ENCODE data around the gene LRRC71.

LRRC71 gene

DNA sequence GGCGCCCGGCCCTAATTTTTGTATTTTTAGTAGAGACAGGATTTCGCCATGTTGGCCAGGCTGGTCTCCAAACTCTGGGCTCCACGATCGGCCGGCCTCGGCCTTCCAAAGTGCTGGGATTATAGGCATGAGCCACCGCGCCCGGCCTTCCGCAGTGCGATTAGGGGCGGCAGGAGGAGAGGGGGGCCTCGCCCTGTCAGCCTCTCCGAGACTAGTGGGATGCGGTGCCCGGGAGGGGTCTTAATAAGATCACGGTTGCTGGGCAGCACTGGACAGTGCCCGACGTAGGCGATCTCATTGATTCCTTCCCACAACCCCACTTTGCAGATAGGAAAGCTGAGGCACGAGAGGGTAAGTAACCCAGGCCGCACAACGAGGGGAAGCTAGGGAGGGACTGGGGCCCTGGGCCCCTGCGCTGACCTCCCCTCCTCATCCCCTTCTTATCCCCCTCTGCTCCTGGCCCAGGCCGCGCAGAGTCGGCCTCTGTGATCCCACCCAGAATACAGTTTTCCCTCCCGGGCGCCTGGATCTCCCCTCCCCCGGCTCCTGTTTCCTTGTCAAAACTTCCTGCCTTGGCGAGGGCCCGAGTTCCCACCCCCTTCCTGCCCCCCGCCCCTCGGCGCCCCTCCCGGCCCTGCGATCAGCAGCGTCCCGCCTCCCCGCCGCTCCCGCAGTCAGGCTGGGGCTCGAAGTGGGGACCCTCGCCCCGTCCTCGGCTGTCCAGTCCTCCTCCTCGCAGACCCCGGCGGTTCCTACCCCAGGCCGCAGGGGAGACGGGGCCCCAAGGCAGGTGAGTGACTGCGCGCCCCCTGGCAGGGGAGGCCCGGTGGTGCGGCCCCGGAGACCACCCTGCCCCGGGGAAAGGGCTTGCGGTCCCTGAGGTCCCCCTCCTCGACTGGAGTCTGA is 27.1 kb upstream of the LRRC71 start, which contains the start of gene PEAR1:
Gene PEAR1 (plus strand): TSS at position 671 of the 906 bp plus-strand sequence. CDS start 10,209 bp downstream, outside the sequence.
- DNase-seq, result no peak

DNA sequence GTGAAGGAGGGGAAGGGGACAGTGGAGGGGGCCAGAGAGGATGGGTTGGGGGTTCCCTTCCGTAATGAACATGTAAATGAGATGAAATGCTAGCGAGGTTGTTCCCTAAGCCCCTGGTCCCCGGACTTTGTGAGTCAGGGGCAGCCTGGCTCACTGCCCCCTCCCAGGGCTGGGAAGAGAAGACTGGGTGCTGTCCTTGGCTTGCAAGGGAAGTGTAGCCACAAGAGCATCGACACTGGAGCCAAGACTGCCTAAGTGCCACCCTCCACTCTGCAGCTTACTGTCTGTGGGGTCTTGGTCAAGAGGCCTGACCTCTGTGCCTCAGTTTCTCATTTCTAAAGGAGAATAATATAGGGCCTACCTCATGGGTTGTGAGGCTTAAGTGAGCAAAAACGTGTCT is 26.4 kb upstream of the LRRC71 start:
- no peak for DNase-seq

DNA sequence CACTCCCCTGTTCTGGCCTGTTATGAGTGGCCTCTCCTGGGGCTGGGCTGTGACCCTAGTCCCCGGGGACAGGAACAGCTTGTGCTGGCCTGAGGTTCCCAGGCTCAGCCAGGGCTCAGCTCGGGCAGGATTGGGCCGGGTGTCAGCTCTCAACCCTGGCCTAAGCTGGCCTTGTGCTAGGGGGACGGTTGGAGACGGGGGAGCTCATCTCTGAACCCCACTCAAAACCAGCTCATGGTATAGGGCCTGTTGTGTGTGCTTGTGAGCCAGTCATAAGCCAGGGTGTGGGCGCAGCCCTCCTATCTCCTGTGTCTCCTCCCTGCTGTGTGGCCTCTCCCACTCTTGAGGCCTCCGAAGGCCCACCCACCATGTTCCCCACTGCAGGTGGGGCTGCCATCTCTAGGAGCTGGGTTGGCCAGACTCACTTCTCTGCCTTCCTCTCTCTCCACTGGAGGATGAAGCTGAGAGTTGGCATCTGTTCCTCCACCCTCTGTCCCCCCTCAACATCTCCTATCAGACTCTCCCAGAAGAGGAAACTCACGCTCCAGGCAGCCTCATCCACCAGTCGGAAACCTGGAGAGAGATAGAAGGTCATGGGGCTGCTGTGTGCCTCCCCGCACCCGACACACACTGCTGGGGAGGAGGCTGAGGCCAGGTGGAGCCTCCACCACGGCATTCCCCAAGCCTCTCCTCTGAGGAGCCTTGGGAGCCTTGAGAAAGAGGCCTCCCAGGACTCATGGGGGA is 25.5 kb upstream of the LRRC71 start:
- no peak for DNase-seq

DNA sequence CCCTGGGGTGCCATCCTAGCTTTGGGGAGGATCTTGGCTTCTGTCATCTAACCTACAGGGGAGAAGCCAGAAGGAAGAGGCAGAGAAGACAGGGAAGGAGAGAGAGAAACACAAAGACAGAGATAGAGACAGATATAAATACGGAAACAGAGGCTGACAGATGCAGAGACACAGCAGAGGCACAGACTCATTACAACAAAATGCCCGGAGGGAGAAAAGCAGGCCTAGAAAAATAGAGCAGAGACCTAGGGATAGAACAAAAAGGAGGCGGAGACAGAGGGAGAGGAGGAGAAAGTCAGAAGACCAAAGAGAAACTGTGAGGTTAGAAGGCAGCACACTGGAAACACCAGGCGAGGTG is 25.0 kb upstream of the LRRC71 start:
- DNase-seq, result no peak

DNA sequence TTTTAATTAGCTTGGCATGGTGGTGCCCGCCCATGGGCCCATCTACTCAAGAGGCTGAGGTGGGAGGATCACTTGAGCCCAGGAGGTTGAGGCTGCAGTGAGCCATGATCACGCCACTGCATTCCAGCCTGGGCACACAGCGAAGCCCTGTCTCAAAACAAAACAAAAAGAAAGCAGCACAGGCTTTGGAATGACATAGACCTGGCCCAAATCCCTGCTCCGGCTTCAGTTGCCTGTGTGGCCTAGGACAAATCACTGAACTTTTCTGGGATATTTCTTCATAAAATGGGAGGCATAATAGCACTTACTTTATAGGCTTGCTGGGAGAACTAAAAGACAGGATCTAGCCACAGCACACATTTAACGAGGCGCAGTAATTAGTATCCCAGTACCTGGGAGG is 24.5 kb upstream of the LRRC71 start:
- DNase-seq, result no peak

DNA sequence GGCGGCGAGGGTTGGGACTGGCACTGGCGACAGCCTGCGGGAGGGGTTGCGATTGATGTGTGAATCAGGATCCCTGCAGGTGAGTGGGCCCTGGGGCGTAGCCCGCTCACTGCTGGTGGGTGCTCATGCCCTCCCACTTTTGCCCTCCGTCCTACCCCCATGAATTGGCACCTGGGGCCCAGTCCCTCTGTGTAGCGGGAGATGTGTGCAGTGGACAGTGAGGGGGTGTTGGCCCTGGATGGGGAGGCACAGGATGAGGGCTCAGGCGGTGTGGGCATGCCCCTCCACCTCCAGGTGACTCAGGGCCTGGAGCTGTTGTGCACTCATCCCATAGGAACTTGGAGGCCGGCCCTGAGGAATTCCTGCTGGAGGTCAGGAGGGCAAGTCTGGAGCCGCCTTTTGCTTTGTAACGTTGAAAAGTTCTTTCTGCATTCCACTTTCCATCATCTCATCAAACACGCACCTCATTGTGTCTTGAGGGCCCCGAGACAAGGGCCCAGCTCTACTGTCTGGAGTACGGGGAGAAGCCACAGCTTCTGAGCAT is 23.9 kb upstream of the LRRC71 start:
- no peak for DNase-seq

DNA sequence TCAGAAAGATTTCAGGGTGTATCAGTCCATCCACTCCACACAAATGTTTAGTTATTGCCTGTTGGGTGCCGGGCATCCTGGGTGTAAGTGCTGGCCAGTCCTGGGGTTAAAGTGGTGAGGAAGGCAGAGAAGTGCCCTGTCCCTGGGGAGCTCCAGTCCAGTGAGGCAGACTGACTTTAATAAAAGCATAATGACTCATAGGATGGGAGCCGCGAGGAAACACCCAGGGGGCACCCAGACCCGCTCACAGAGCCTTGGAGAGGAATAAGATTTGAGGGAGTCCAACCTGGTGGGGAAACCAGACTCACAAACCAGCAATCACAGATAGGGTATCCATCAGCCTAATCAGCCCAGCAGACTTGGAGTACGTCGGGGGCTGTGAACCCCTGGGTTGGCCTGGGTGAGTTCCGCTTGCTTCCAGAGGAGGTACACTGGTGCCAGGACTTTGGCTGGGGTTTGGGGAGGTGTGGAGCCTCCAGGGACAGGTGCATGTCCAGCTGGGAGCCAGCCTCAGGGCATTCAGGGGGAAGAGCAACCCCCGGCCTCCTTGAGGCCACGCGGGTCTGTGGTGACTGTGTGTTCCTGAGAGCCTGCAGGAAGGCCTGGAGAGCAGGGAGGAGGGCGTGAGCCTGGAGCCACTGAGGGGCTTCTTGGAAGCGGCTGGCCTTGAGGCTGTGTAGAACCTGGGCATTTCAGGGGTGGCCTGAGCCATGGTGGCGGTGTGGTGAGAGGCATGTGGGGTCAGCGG is 23.2 kb upstream of the LRRC71 start:
- no peak for DNase-seq

DNA sequence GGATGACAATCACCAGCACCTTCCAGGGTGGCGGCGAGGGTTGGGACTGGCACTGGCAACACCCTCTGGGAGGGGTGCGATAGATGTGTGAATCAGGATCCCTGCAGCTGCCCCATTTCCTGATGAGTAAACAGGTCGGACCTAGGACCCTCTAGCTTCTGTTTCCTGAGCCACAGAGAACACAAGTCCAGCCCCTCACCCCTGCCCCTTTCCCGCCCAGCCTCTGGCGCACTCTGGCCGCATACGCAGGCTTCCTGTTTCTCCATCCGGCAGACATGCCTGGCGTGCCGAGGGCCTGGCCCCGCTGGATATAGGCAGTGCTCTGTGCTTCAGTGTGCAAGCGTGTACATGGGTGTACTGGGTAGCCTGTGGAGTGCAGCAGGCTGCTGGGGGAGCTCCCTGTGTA is 22.3 kb upstream of the LRRC71 start:
- no peak for DNase-seq

DNA sequence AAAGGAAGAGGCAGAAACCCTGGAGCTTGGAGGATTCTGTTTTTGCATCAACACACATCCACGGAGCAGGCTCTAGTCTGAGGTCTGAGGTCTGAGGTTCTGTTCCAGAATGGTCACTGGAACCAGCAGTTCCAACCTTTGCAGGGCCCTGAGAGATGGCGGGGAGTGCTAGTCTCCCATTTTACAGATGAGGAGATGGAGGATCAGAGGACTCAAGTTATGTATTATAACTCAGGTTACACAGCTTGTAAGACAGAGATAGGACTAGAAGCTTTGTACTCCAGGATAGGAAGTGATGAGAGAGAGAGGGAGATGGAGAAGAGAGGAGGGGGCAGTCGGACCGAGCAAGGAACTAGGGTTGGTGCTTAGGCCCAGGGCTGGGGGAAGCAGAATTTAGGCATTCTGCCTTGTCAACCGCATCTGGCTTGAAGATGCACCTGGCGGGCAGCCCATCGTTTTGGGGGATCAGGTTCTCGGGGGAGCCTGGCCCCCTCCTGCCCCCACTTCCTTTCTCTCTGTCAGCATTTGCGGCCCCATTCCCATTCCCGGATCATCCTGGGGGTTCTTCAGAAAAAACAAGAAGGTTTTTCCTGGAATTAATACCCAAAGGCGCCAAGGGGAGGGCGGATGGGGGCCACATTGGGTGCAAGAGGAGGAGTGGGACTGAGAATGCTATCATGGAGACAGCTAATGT is 21.3 kb upstream of the LRRC71 start:
- no peak for DNase-seq

DNA sequence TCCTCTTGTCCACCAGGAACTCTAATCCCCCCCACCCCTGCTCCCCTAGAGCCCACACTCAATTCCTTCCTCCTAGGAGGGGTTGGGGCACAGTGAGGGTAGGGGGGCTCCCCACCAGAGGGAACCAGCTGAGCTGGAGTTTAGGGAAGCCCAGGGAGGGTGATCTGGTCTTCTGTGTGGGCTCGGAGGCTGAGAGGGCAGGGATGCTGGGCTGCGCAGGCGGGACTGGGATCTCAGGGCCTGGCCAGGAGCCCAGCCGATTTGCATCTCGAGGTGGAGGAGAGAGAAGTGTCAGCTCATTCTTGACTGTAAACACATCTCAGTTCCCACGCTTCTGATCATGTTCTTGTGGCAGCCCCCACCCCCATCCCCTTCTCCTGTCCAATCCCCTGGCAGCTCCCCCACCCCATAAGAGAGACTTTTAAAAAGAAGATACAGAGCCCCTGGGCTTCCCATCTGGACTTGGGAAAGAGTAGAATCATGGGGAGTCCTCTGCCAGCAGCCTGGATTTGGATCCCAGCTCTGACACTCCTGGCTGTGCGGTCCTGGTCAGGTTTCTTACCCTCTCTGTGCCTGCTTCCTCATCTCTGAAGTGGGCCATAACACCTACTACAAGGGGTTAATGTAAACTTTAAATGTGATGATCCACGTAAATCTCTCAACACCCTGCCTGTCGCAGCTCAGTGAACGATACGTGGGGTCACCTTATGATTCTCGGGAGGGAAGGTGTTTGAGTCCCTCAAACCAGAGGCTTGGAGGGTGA is 20.3 kb upstream of the LRRC71 start:
- no peak for DNase-seq

DNA sequence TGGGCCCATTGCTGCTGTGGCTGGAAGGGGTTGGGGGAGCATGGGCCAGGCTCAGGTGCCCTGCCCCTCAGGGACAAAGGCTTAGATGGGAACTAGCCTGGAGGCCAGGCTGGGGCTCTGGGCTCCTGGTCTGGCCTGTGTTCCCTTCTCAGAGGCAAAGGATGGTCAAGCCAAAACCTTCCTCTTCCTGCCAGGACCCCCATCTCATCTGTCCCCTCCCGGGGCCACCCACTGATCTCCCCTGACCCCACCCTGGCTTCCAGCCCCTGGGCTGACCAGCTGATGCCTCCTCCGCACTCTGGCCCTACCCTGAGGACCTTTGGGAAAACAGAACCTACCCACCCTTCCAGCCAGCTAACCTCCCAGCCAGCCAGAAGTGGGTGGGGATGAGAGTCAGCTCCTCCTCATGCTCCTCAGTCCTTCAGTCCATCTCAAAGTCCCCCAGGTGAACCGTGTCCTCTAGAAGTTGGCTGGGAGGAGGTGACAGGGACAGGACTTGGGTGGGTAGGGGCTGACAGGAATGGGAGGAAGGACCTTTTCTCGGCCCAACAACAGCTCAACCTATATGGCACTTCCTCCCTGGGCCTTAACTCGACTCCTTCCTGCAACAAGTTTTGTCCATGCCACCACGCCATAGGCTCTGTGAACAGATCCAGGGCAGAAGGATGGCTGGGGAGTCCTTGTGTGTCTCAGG is 19.4 kb upstream of the LRRC71 start:
- DNase-seq, result no peak

DNA sequence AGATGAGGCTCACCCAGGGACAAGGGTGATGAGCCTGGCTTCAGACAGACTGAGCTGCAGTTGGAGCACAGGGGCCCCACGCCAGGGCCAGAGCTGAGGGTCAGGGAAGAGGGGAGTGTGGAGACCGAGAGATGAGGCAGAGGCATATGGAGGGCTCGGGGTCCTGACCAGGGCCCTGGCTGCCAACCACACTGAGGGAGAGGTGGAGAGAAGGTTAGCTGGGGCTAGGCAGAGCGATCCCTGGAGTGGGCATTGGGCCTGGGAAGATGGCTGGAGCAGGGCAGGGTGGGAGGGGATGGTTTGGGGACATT is 18.9 kb upstream of the LRRC71 start:
- no peak for DNase-seq

DNA sequence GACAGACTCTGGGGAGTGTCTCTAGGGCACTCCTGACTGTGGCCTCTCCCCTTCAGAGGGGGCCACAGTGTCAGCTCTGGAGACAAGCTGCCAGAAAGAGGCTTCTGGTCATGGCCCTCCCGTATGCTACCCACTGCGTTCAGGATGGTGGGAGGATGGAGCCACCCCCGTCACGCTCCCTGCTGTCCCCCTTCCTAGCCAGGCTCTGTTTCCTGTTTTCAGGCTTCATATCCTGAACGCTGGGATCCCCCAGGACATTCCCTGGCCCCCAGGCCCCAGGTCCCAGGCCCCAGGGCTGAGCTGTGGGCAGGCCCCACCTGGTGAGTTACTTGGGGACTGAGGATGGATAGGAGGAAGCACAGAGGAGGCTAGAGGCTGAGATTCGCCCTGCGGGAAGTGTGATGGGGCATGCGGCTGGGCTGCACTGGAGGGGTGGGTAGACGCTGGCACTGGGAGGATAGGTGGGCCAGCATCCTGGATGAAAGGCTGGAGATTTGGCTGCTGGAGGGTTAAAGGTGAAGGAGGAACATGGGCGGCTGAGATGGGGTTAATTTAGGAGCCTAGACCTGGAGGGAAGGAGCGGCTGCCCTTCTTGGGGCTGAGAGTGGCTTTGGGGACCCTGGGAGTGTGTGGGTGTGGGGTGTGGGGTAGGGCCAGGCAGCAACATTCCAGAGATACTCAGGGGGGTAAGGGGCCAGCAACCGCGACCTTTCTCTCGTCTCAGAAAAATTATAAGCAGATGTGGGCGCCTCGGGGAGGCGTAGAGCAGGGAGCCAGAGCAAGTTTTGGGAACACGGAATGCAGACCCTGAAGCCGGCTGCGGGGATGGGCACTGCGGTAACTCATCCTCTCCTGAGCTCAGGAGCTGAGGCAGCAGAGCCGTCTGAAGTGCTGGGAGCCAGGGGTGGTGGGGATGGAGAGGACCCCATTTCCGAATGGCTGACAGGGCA is 18.2 kb upstream of the LRRC71 start:
- no peak for DNase-seq

DNA sequence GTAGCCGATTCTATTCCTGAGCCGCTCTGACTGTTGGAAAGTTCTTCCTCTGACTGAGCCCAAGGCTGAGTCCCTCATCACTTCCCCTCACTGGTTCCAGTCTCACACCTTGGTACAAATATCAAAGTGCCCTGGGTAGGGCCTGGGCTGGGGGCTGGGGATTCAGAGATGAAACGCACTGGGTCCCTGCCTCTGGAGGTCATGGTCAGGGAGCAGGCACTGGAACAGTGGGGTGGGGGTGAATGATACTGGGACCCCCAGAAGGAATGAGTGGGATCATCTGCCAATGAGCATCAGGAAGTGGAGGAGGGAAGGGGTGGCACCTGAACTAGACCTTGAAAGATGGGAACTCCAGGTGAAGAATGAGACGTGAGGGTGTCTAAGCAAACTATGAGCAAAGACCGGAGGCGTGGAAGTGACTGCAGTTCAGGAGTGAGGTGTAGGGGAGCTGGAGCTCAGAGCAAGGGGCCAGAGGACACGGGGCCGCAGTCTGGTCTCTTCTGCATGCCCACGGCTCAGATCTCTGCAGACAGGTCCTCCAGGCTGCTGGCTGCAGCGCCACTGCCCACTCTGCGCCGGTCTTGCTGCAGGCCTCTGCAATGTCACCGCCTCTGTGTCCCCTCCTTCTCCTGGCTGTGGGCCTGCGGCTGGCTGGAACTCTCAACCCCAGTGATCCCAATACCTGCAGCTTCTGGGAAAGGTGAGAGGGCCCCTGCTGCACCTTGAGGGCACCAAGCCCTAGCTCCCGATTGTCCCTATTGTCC is 16.9 kb upstream of the LRRC71 start:
- no peak for DNase-seq

DNA sequence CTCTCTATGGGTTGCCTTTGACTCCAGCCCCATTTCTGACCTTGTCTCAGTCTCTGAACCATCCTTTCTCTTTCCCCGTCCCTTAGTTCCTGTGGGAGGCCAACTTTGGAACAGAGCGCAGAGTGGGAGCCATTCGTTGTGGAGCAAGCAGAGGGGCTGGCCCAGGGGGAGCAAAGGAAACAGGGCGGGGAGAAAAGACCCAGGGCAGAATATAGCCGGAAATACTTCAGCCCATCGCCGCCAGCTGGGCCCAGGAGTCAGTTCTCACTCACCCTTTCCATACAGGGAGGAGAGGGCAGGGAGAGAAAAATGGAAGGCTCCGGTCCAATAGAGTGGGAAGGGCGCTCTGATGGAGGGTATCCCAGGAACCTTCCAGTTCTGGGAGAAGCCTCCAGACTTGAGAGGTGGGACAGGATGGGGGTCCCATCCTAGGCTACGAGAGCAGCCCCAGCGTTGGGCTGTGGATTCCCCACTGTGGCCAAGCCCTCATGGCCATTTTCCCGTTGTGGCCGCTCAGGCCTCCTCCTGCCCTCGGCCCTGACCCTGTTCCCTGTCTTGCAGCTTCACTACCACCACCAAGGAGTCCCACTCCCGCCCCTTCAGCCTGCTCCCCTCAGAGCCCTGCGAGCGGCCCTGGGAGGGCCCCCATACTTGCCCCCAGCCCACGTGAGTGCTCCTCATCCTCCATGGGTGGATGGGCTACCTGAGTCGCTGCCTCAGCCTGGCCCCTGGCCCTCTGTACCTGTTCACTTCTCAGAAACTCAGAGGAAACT is 16.1 kb upstream of the LRRC71 start:
- no peak for DNase-seq

DNA sequence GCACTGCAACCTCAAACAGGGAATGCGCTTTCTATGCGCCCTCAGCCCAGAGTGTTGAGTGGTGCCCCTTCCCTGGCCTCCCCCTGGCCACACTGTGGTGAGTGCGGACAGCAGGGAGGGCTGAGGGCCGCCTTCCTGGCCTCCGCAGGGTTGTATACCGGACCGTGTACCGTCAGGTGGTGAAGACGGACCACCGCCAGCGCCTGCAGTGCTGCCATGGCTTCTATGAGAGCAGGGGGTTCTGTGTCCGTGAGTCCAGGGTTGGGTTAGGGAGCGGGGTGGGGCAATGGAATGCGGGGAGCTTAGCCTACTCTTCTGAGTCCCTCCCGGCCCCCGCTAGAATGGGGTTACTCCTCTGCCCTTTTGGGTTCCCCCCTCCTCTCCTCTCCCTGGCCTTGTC is 15.3 kb upstream of the LRRC71 start:
- no peak for DNase-seq

DNA sequence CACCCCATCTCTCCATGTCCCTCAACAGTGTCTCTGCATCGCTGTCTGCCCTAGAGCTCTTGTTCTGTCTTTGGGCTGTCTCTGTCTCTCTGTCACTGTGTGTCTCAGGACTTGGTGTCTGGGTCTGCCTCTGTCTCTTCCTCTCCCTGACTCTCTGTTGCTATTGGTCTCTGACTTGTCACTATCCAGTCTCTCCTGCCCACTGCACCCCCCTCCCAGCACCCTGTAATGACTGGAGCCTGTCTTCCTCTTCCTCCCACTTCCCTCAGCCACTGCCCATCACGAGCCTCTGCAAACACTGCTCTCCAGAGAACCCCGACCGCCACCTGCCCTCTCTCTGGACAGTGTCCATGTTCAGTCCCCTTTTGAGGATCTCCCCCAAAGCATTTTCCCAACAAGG is 14.8 kb upstream of the LRRC71 start:
- DNase-seq, result no peak

DNA sequence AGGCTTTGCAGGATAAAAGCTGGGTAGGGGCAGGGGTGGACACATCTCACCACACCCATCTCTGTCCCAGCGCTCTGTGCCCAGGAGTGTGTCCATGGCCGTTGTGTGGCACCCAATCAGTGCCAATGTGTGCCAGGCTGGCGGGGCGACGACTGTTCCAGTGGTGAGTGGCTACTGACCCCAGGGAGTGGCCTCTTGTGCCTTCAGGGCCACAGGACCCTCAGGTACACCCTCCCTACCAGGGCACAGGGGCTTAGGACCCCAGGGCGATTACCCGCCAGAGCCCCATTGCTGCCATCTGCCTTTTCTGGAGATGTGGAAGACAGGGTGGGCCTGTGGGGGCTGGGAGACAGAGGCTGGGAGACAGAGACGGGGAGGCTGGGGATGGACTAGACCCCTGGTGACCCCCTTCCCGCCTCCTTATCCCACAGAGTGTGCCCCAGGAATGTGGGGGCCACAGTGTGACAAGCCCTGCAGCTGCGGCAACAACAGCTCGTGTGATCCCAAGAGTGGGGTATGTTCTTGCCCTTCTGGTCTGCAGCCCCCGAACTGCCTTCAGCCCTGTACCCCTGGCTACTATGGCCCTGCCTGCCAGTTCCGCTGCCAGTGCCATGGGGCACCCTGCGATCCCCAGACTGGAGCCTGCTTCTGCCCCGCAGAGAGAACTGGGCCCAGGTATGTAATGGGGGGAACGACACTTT is 14.1 kb upstream of the LRRC71 start:
- no peak for DNase-seq
